Epithelial cell of proximal tubule (primary cell): Measurements from ENCODE around the gene METTL1. TPM values are rescaled to one million over a fixed set of nuclear protein-coding genes. Genes with fewer than 3 reads are reported as not detected.
"Not testable (repeated sequence)": the region's sequence is repeated elsewhere in the genome, so short reads cannot be mapped to it uniquely, and the experiment has no call there.

Source experiments
- DNase-seq: peaks from one replicate; pipeline ENCODE4 v3.0.0-alpha.2; 2011; ENCODE audit warnings: low read depth
- H3K4me3 ChIP-seq: 2 replicates; pipeline ENCODE4 v1.5.1; 2011; ENCODE audit warnings: low read depth, mild to moderate bottlenecking, low read length
- CTCF ChIP-seq: conservative IDR thresholded peaks from 2 replicates; pipeline ENCODE4 v1.5.1; 2012; ENCODE audit warnings: low read depth, mild to moderate bottlenecking, low read length
- total RNA-seq: library from RNA; depleted of rRNA; stranded (reverse); fragments of >200 nt; gene quantifications from 2 replicates; pipeline ENCODE4 v1.2.3, GENCODE V29; 2015

Gene METTL1
- total RNA-seq, 1 donor from 2014 or later = 27.3 TPM

- TF ChIP-seq CTCF = no peak
- no peak for DNase-seq
- no peak overlapping the region for H3K4me3 ChIP-seq
Measured at GRCh38 chr12:57724936-57725740, 46.8 kb downstream of the METTL1 start.

GRCh38 chr12:57724003-57724935 lies 47.6 kb downstream of the METTL1 start:
- DNase-seq = no peak
- no peak overlapping the region for H3K4me3 ChIP-seq
- no peak for TF ChIP-seq CTCF

GRCh38 chr12:57723630-57723962 lies 48.3 kb downstream of the METTL1 start:
- no peak overlapping the region for H3K4me3 ChIP-seq
- TF ChIP-seq CTCF = no peak
- DNase-seq = no peak

- DNase-seq = no peak
- TF ChIP-seq CTCF = no peak
- H3K4me3 ChIP-seq = no peak overlapping the region
Measured at GRCh38 chr12:57722716-57723629, 48.9 kb downstream of the METTL1 start.

- not testable (repeated sequence) for DNase-seq, H3K4me3 ChIP-seq
Measured at GRCh38 chr12:57721846-57722608, 49.9 kb downstream of the METTL1 start.

- DNase-seq = no peak
- TF ChIP-seq CTCF = no peak
- H3K4me3 ChIP-seq = no peak overlapping the region
Measured at GRCh38 chr12:57720606-57721595, 51.0 kb downstream of the METTL1 start.
